GF-D8 (cell line): Measurements from ENCODE around the gene CERCAM.

Experiments used
- DNase-seq: peaks from one replicate; lab custom pipeline; 2025; lab: John Stamatoyannopoulos, UW

CERCAM gene

GRCh38 chr9:128420651-128421481 is at the start of gene CERCAM:
CERCAM (plus strand) TSS chr9:128420857; CDS start chr9:128420878, 21 bp downstream.
- DNase-seq = no peak

- no peak for DNase-seq
Observed at GRCh38 chr9:128371630-128372117, 49.0 kb upstream of the CERCAM start.

GRCh38 chr9:128372188-128372641 is 48.4 kb upstream of the CERCAM start:
- no peak for DNase-seq

GRCh38 chr9:128372784-128373183 is 47.9 kb upstream of the CERCAM start:
- no peak for DNase-seq

GRCh38 chr9:128374221-128374675 is 46.4 kb upstream of the CERCAM start:
- DNase-seq = no peak

GRCh38 chr9:128375865-128376264 is 44.8 kb upstream of the CERCAM start:
- no peak for DNase-seq

- no peak for DNase-seq
Observed at GRCh38 chr9:128382261-128382660, 38.4 kb upstream of the CERCAM start.

- DNase-seq = no peak
Observed at GRCh38 chr9:128383007-128383753, 37.5 kb upstream of the CERCAM start.

- DNase-seq = no peak
Observed at GRCh38 chr9:128383791-128384190, 36.9 kb upstream of the CERCAM start.

GRCh38 chr9:128384801-128385495 is 35.7 kb upstream of the CERCAM start:
- no peak for DNase-seq

- DNase-seq = no peak
Observed at GRCh38 chr9:128385496-128386460, 34.9 kb upstream of the CERCAM start.

- DNase-seq = no peak
Observed at GRCh38 chr9:128388150-128388549, 32.5 kb upstream of the CERCAM start.

- no peak for DNase-seq
Observed at GRCh38 chr9:128389395-128390149, 31.1 kb upstream of the CERCAM start.

GRCh38 chr9:128390150-128390812 is 30.4 kb upstream of the CERCAM start:
- DNase-seq = no peak

GRCh38 chr9:128390813-128391711 is 29.6 kb upstream of the CERCAM start:
- DNase-seq = no peak

- no peak for DNase-seq
Observed at GRCh38 chr9:128391956-128392301, 28.7 kb upstream of the CERCAM start.

- no peak for DNase-seq
Observed at GRCh38 chr9:128392302-128393144, 28.1 kb upstream of the CERCAM start.
